Keratinocyte (primary cell): ENCODE data around the gene CDC6. TPM values are rescaled to one million over a fixed set of nuclear protein-coding genes. Genes with fewer than 3 reads are reported as not detected.
"Not testable (repeated sequence)": the region's sequence is repeated elsewhere in the genome, so short reads cannot be mapped to it uniquely, and the experiment has no call there.

Source experiments
- DNase-seq: peaks from one replicate; pipeline ENCODE4 v3.0.0-alpha.2; 2011; ENCODE audit warnings: low read depth, missing footprints, low spot score
- FAIRE-seq: peaks from 2 replicates; lab custom pipeline; 2011; peaks lifted over from hg19 to GRCh38; lab: Jason Lieb, UNC
- H2AFZ ChIP-seq: 2 replicates; pipeline ENCODE4 v1.6.0; 2012; ENCODE audit warnings: low read length, control low read depth, inconsistent platforms; ENCODE audit not compliant: control insufficient read depth
- H3K27ac ChIP-seq: 2 replicates; pipeline ENCODE4 v1.5.1; 2011; ENCODE audit warnings: low read length; ENCODE audit not compliant: control insufficient read depth, insufficient read depth
- H3K27me3 ChIP-seq: 3 replicates; pipeline ENCODE4 v1.6.0; 2011; ENCODE audit warnings: low read length; ENCODE audit not compliant: control insufficient read depth, insufficient read depth; ENCODE audit errors: extremely low read depth
- H3K36me3 ChIP-seq, 2 experiments: 2 replicates in 1 of 2; 3 replicates in 1 of 2; pipeline ENCODE4 v1.5.1; 2011; ENCODE audit warnings: low read length in 2 of 2, mild to moderate bottlenecking in 1 of 2; ENCODE audit not compliant: control insufficient read depth in 2 of 2, insufficient read depth in 2 of 2; ENCODE audit errors: extremely low read depth in 1 of 2
- H3K4me1 ChIP-seq: 3 replicates; pipeline ENCODE4 v1.5.1; 2011; ENCODE audit warnings: low read length; ENCODE audit not compliant: control insufficient read depth, insufficient read depth; ENCODE audit errors: extremely low read depth
- H3K4me2 ChIP-seq: 3 replicates; pipeline ENCODE4 v1.6.0; 2011; ENCODE audit warnings: low read depth, low read length; ENCODE audit not compliant: control insufficient read depth, insufficient read depth; ENCODE audit errors: extremely low read depth
- H3K4me3 ChIP-seq, 3 experiments: fragments of 200-600 bp in 1 of 3; sonication (generic) in 1 of 3; 2 replicates in 2 of 3; 3 replicates in 1 of 3; pipeline ENCODE4 v1.5.1; 2011 to 2016; ENCODE audit warnings: low read length in 3 of 3, mild to moderate bottlenecking in 3 of 3, control low read depth in 2 of 3, inconsistent platforms in 1 of 3, low read depth in 1 of 3, mixed read lengths in 1 of 3, mixed run types in 1 of 3, moderate library complexity in 1 of 3; ENCODE audit not compliant: control insufficient read depth in 2 of 3, insufficient read depth in 2 of 3; ENCODE audit errors: extremely low read depth in 1 of 3
- H3K79me2 ChIP-seq: 2 replicates; pipeline ENCODE4 v1.6.0; 2012; ENCODE audit warnings: low read length; ENCODE audit not compliant: control insufficient read depth, insufficient read depth
- H3K9ac ChIP-seq: 3 replicates; pipeline ENCODE4 v1.6.0; 2011; ENCODE audit warnings: low read length; ENCODE audit not compliant: control insufficient read depth, insufficient read depth; ENCODE audit errors: extremely low read depth
- H3K9me1 ChIP-seq: 3 replicates; pipeline ENCODE4 v1.6.0; 2011; ENCODE audit warnings: low read length; ENCODE audit not compliant: control insufficient read depth, insufficient read depth; ENCODE audit errors: extremely low read depth
- H3K9me3 ChIP-seq: 2 replicates; pipeline ENCODE4 v1.5.1; 2012; ENCODE audit warnings: low read depth, low read length; ENCODE audit not compliant: control insufficient read depth
- H4K20me1 ChIP-seq: 3 replicates; pipeline ENCODE4 v1.6.0; 2011; ENCODE audit warnings: low read length; ENCODE audit not compliant: control insufficient read depth, insufficient read depth; ENCODE audit errors: extremely low read depth
- CTCF ChIP-seq, 3 experiments: IDR thresholded peaks in 1 of 3; conservative IDR thresholded peaks in 1 of 3; optimal IDR thresholded peaks in 1 of 3; 2 replicates in 2 of 3; 3 replicates in 1 of 3; pipeline versions ENCODE3 to v1.5.1; 2011; ENCODE audit warnings: low read length in 3 of 3, mild to moderate bottlenecking in 3 of 3, moderate library complexity in 2 of 3, control low read depth in 1 of 3, inconsistent platforms in 1 of 3; ENCODE audit not compliant: insufficient read depth in 2 of 3; ENCODE audit errors: extremely low read depth in 1 of 3
- EZH2 ChIP-seq: IDR thresholded peaks from one replicate; pipeline ENCODE4 v1.6.1; 2012; ENCODE audit warnings: inconsistent platforms, mild to moderate bottlenecking, low read length, moderate library complexity
- dilution Hi-C: fragments of 300-500 bp; cut with MboI; formaldehyde crosslinking; loops from one replicate; pipeline ENCODE4 v1.7.0; 2020; ENCODE audit warnings: low sequenced_read_pairs; ENCODE audit not compliant: extremely low pct_ligation_motif_present
- polyA plus RNA-seq, 5 experiments: library from polyadenylated mRNA; depleted of rRNA in 3 of 5; stranded (reverse) in 3 of 5; stranded (forward) in 1 of 5; unstranded in 1 of 5; fragments of >200 nt; gene quantifications; 1 replicate in 1 of 5; 2 replicates in 3 of 5; 3 replicates in 1 of 5; pipeline versions ENCODE4 v1.2.1 to v1.2.3, GENCODE V29; 2011 to 2012; ENCODE audit warnings: missing spikeins in 2 of 5, low read depth in 1 of 5, low replicate concordance in 1 of 5

Gene CDC6
- polyA plus RNA-seq, 1 donor (not counting 4 experiments of a cell fraction or from before 2014, with no cell fraction given) = 28.0 TPM

- H3K79me2 ChIP-seq, H3K9me1 ChIP-seq, H3K4me2 ChIP-seq, FAIRE-seq, DNase-seq, H3K27ac ChIP-seq, H3K9me3 ChIP-seq, H2AFZ ChIP-seq, H4K20me1 ChIP-seq, H3K4me3 ChIP-seq, H3K9ac ChIP-seq, H3K27me3 ChIP-seq: not testable (repeated sequence)
- Histone ChIP-seq H3K4me1 (peaks cover 45% of the 10 kb centered on the region), H3K36me3 (peaks cover 0 to 31% of the 10 kb centered on the region in 2 experiments)
- dilution Hi-C loops = loop anchor here (5.0 kb wide), 1 partner anchor 57 kb away; the partner anchor contains the start of gene GJD3
These were observed 17.2 kb downstream of the CDC6 start for GRCh38 chr17:40304866-40305265.

GRCh38 chr17:40306395-40306794, 18.7 kb downstream of the CDC6 start:
- Histone ChIP-seq H3K27ac (no peak overlapping the region), H3K4me3 (no peak overlapping the region), H3K27me3 (no peaks in the 10 kb centered on the region), H3K4me1 (peaks cover 60% of the 10 kb centered on the region), H3K9ac (no peak overlapping the region), H3K36me3 (peaks cover 0 to 21% of the 10 kb centered on the region in 2 experiments), H3K4me2 (peak overlapping the region; percentile 19), H3K9me1 (no peaks in the 10 kb centered on the region), H3K9me3 (no peaks in the 10 kb centered on the region), H3K79me2 (no peaks in the 10 kb centered on the region), H4K20me1 (no peaks in the 10 kb centered on the region), H2AFZ (no peak overlapping the region)
- no peak for DNase-seq
- no peak for FAIRE-seq
- TF ChIP-seq EZH2 (no peak), CTCF (optimal IDR thresholded peaks at IDR 0.05 in 1 of 3, IDR thresholded peaks at IDR 0.05 in 1 of 3, conservative IDR thresholded peaks at IDR 0.05 in 1 of 3; ENCODE audit: extremely low read depth in 1 of 3, insufficient read depth in 2 of 3, low read length in 3 of 3) (no peak)
- dilution Hi-C loops = no loop called here
